ENCODE results near the gene HDAC1.

- no peak for TF ChIP-seq CTCF (IDR thresholded peaks at IDR 0.05 in 4 of 5, conservative IDR thresholded peaks at IDR 0.05 in 1 of 5)
- TF ChIP-seq POLR2A (IDR thresholded peaks at IDR 0.05): no peak
Observed at GRCh38 chr1:32345289-32345827, 53.5 kb downstream of the HDAC1 start.
